CD4-positive, alpha-beta T cell treated with Interleukin-1 beta for 1 hour (primary cell): ENCODE measurements around the gene ALOX15.
"Not testable (repeated sequence)": the region's sequence is repeated elsewhere in the genome, so short reads cannot be mapped to it uniquely, and the experiment has no call there.

Experiments
- DNase-seq, 2 donors: peaks; one replicate each; pipeline ENCODE4 v3.0.0-alpha.2; 2020 to 2022

Gene ALOX15, protein sequence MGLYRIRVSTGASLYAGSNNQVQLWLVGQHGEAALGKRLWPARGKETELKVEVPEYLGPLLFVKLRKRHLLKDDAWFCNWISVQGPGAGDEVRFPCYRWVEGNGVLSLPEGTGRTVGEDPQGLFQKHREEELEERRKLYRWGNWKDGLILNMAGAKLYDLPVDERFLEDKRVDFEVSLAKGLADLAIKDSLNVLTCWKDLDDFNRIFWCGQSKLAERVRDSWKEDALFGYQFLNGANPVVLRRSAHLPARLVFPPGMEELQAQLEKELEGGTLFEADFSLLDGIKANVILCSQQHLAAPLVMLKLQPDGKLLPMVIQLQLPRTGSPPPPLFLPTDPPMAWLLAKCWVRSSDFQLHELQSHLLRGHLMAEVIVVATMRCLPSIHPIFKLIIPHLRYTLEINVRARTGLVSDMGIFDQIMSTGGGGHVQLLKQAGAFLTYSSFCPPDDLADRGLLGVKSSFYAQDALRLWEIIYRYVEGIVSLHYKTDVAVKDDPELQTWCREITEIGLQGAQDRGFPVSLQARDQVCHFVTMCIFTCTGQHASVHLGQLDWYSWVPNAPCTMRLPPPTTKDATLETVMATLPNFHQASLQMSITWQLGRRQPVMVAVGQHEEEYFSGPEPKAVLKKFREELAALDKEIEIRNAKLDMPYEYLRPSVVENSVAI

DNA sequence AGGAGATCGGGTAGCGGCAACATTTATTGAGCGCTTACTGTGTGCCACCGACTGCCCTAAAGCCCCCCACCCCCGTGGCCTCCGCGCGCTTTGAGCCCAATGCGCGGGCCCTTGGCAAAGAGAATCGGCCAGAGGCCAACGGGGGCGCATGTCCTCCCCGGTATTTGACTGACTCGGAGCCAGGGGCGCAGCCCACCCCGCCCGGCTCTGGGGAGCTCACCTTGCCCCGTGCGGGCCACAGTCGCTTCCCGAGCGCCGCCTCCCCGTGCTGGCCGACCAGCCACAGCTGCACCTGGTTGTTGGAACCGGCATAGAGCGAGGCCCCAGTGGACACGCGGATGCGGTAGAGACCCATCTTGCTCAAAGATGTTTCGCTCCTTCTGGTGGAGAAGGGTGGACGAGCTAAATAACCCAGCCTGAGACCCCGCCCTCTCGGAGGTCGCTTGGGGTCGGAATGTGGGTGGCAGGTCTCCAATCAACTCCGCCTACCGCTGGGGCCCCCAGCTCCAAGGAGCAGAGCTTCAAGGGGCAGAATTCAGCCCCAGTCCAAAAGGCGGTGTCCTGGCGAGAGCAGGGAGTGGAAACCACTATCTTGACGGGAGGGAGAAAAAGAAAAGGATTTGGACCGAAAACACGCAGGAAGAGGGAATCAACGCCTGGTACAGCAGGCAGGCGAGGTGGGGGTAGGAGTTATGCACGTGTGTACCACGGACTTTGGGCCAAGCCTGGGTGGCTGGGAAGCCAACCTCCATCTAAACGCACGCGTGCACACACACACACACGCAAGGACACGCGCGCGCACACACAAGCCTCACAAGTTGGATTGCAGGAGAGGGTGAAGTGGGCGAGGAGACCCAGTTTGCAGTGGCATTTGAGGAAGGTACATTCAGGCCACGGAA lies at the start of gene ALOX15:
ALOX15 (minus strand) TSS at position 382 of the 899 bp plus-strand sequence; CDS start at position 355, 27 bp downstream.
- DNase-seq = no peak

DNA sequence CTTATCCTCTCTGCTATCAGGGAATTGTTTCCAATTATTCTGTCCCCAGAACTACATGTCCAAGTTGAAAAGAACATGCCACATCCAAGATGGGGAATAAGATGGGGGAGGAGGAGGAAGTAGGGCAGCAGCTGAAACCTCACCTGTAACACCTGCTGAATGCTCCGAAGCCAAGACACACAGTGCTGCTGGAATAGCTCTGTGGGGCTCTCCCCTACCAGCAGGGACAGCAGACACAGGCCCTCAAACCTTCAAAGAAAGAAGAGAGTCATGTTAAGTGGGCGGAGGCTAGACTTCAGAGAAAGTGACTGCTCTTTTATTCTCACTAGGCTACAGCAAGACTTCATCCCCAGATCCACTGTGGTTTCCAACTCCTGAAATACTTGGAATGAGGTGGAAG lies 49.3 kb upstream of the ALOX15 start:
- no peak for DNase-seq

DNA sequence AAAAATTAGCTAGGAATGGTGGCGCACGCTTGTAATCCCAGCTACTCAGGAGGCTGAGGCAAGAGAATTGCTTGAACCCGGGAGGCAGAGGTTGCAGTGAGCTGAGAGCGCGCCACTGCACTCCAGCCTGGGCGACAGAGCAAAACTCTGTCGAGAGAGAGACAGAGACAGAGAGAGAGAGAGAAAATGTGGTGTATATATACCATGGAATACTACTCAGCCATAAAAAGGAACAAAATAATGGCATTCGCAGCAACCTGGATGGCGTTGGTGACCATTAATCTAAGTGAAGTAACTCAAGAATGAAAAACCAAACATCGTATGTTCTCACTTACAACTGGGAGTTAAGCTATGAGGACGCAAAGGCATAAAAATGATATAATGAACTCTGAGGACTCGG lies 48.4 kb upstream of the ALOX15 start:
- not testable (repeated sequence) for DNase-seq

DNA sequence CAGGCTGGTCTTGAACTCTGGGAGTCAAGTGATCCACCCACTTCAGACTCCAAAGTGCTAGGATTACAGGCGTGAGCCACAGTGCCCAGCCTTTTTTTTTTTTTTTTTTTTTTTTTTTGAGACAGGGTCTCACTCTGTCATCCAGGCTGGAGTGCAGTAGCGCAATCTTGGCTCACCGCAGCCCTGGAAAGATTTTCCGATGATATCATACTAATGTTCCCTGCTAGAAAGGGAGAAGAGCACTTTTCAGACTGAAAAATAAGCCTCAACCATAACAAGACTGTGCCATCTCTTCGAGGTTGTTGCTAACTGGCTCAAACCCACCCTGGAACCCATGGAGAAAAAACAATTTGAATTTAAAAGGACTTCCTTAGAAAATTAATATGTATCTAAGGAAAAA lies 42.3 kb upstream of the ALOX15 start:
- DNase-seq = not testable (repeated sequence)

DNA sequence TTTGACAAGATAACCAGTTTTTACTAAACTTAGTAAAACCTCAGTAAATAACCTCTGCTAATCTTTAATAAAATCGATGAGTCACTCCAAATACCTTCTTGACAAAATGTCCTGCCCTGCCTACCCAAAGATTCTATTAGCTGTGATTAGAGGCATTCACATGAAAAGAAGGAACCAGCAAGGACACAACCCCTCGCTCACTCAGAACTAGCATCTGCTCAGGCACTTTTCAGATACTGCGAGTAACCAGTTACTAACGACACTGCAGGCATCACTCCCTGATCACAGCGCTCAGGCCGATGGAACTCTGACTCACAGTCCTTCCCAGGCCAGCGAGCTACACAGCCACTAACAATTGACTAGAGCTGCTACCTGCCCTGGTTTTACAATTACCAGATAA lies 38.2 kb upstream of the ALOX15 start:
- no peak for DNase-seq

DNA sequence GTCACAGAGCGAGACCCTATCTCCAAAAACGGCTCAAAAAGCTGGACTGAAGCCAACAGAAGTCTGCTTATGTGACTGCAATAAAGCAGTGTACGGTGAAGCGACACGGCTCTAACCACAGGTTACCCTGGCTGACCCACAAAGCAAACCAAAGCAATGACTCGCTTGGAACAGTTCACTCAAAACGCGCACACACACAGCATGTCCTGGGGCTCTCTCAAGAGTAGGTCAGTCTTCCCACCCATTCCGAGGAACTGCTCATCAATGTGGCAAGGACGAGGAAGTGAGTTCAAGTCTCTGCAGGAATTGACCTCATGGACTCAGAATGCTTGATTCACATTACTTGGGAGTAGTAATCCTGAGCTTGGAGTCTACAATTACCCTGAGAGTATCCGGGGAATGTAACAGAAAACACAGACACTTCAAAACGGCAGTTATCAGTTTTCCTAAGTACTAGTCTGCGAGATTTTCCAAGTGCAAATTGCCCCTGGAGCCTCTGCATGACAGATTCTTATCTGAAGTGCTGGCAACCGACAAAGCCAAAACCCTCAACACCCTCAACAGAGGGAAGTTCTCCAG lies 37.1 kb upstream of the ALOX15 start:
- DNase-seq = no peak

DNA sequence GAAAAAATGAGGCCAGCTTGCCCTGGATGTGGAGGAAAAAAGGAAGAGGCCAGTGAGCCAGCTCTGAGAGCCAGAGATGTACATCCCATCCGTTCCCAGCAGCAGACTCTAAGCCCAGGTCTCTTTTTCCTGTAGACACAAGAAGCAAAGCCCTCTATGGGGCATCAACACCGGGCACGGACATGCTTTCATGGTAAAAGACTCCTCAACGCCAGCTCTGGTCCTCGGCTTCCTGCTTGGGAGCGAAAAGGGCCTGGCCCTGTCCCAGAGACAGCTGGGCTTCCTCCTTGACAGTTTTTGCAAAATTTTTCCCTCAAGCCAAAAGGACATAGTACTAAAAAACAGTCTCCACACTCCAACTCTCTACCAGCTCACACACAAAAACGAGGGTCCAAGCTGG lies 35.3 kb upstream of the ALOX15 start:
- DNase-seq = no peak

DNA sequence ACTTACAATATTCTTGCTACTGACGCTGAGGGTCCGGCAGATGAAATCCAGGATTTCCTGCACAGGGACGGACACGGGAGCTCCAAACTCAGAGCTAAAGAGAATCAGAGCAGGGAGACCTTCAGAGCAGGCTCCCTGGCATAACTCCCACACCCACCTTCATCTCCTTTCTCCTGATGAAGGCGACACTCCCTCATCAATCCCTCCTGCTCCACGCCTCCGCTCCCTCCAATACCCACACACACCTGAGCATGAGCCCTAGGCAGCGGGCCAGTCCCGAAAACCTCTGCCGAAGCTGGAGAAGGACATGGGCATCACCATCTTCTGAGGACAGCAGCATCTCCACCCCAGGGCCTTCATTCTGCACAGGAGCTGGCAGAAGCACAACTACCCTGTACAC lies 34.3 kb upstream of the ALOX15 start:
- DNase-seq = no peak

DNA sequence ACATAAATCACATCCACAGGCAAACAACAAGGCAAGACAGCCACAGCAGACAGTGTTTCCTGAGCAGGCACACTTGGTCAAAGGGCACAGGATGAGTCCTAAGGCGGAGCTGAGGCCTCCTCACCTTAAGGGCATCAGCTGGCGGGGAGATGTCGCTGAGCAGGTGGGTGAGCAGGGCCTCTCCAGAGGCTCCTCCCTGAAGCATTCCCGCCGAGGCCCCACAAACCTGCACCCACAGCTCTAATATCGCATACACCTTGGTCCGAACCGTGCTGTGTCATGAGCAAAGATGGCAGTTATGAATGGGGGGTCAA lies 33.2 kb upstream of the ALOX15 start:
- DNase-seq = no peak

DNA sequence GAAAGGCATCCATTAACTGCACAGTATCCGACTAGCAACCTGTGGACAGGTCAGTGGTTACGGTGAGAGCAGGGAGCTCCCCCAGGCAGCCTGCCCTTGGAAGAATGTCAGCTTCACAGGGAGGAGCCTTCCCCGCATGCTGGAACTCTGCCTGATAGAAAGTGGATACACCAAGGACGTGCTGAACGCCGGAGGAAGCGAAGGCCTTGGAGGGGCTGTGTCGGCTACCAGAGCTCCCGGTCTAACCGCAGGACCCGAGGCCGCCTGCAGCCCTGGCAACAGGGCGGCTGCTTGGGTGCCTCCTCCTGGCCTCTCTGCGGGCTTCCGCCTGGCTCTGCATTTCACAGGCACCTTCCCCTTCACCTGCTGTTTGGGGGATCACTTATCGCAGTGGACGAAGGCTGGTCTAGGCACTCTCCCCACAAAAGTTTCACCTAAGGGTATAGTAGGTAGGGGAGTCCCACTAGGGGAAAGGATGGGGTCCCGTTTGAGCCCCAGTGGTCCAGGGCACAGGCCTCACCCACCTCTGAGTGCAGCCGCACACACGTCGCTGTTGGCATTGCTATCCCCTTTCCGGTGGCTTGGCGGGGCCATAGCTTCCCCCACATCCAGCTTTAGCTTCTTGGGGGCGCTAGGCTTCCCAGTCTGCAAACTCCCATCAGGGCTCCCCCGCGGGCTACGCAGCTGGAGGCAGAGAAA lies 32.7 kb upstream of the ALOX15 start:
- DNase-seq = no peak

DNA sequence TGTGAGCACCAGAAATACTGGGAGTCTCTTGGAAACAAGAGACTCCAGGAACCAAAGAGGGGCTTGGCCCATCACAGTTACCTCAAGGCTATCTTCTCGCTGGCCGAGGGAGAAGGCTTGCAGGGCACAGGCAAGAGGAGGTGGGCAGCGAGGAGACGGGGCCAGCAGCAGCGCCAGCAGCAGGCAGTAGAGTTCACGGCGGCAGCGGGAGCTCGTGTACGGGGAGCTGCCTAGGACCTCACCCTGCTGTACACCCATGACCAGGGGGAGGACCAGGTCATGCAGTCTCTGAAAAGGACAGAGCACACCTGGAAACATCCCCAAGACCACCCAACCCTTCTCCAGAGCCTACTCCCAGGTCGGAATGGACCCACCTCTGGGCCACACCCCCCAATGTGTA lies 31.7 kb upstream of the ALOX15 start:
- DNase-seq = no peak

DNA sequence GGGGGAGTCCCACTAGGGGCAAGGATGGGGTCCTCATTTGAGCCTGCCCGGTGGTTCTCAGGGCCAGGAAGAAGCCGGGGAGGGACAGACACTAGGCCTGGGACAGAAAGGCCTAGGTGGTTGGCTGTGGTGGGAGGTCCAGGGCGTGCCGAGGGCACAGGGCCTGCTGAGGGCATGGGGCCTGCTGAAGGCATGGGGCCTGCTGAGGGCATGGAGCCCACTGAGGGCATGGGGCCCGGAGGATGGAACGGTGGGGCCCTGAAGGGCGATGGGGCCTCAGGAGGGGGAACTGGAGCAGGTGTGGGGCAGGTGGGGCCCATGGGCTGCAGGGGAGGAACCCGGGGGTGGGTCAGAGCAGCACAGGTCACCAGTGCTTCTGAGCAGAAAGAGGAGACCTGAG lies 31.3 kb upstream of the ALOX15 start:
- no peak for DNase-seq

DNA sequence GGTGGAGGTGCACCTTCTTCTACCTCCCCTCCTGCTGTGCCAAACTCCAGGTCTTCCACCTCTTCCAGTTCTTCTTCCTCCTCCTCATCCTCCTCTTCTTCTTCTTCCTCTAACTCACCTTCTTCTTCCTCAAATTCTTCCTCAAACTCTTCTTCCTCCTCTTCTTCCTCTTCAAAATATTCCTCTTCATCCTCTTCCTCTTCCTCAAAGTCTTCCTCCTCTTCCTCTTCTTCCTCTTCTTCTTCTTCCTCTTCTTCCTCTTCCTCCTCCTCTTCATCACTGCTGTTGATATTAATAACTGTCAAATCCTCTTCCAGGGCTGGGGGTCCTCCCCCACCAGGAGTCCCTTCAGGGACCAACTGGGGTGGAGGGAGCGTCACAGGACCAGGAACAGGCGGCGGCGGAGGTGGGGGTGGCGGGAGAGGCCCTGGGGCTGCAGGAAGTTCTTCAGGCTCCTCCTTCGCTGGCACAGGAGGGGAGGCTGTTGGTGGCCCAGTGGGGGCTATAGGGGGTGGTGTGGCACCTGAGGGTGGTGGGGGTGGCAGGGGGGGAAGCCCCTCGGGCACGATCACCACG lies 30.7 kb upstream of the ALOX15 start:
- DNase-seq = no peak

DNA sequence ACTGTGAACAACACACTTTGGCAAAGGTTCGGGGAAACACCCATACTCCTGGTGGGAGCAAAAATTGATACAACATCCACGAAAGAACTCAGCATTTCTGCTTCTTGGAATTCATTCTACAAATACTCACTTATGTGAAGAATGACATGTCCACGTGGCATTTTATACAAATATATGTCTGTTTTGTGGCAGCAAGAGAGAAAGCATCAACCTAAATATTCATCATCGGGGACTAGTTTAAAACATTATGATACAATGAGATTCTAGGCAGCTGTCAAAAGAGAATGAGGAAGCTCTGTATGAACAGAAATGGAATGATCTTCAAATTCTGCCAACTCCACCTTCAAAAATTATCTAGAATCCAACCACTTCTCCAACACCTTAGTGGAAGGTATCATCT lies 25.7 kb upstream of the ALOX15 start:
- no peak for DNase-seq

DNA sequence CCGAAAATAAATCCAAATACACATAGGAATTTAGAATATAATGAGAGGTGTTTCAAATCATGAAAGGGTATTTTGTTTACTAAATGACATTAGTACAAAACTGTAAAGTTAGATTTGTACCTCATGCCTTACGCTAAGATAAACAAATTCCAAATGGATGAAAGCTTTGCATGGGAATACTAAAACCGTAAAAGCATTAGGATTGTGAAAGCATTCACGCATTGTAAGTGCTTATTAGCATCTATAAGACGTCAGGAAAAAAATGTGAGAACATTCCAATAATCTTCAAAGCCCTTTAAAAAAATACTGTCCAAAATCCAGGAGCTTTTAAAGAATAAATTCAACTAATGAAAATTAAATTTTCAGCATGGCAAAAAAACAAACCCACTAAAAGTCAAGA lies 24.8 kb upstream of the ALOX15 start:
- no peak for DNase-seq

DNA sequence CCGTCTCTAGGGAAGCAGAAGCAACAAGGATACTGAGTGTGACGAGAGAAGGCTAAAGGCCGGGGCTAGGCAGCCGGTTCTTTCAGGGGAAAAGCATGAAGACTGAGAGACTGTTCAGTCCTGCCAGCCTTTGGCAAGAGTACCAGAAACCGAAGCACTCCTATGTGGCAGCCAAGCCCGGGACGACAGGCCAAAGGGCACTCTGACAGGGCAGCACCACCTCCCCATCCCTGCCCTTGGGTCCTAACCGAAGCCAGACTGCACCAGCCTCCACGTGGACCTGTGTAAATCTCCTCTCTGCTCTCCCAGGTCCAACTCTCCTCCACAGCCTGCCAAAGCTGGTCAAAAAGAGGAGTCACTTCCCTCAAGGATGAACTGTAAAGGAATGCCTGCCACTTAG lies 23.5 kb upstream of the ALOX15 start:
- DNase-seq = no peak

DNA sequence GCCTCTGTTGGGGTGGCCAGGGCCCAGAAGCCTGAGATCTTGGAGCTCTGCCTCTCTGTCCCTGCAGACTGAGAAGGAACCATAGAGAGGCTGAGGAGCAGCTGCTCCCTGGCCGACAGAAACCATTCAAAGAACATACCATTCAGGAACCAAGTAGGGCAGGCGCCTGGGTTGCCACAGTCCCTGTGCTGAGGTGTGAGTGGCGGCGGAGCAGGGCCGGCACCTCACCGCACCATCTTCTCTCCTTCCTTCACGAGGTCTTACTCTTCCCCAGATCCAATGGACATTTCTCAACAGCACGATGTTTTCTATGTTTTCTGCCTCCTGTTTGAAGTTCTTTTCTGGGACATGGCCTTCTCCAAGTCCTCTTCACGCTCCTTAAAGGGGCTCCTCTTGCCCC lies 22.8 kb upstream of the ALOX15 start:
- DNase-seq = no peak

DNA sequence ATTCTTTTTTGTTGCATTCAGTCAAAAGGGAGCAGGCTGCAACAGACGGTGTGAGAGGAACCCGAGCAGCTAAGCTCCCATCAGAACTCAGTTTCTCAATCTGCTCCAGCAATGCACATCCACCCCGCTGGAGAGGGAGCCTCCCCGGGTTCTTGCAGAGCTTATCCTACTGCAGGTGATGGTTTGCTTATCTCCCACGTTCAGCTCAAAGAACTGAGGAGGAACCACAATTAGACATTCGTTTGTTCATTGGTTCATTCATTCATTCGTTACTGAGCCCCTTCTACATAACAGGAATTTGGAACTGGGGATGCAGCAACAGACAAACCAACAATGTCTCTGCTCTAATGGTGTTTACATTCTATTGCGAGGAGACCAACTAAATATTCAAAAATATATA lies 22.2 kb upstream of the ALOX15 start:
- DNase-seq = no peak

DNA sequence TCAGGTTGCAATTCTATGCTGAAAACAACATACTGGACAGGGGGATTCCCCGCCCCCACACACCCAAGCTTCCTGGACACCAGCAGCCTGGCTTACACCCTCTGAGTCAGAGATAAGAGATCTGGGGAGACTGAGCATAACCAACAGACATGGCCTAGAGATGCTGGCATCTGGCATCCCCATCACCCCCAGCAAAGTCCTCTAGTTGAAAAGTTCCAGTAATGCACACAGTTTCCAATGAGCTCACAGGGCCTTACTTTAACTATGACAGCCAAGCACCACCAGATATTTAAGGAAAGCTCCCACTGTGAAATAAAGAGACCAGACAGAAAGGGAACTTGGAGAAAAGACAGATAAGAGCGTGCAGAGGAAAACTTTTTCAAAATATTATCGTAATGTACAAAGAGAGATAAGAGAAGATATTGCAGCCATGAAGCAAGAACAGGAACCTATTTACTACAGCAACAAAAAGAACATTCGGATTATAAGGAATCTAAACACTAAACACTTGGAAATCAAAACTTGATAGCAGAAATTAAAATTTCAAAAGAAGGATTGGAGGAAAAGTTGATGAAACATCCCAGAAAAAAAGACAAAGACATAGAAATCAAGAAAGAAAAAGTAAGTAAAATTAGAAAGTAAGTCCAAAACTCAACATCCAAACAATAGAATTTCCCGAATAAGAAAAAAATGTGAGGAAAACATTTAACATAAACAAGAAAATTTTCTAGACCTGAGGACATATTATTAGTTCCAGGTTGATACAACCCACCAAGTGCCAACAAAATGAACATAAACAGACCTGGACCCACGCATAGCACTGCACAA lies 17.2 kb upstream of the ALOX15 start:
- no peak for DNase-seq

DNA sequence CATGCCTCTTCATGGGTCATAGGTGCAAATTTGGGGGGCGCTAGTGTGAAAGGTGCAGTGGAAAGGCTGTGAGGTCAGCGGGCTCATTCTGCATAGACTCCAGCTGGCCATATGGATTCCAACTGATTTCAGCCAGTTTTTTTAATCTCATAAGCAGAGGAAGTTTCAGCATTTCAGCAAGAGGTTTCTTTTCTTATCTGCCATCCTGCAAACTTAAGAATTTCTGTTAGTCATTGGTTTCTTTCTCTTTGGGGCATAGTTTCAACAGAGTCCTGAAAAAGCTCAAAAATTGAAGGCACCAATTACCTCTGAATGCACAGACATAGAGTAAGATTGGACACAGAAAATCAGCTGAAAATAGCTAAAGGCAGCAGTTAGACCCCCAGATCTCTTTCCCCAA lies 16.2 kb upstream of the ALOX15 start:
- no peak for DNase-seq

DNA sequence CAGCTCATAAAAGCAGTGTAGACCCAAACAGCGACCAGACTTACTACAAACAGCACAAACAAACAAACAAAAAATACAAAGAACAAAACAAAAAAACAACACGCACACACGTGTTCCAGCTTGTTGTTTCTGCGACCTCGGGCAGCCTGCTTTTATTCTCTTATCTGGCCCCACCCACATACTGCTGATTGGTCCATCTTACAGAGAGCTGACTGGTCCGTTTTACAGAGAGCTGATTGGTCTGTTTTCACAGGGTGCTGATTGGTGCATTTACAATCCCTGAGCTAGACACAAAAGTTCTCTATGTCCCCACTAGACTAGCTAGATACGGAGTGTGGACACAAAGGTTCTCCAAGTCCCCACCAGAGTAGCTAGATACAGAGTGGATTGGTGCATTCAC lies 14.5 kb upstream of the ALOX15 start:
- not testable (repeated sequence) for DNase-seq
